ENCODE measurements around the gene GAB3.

GAB3 gene, protein sequence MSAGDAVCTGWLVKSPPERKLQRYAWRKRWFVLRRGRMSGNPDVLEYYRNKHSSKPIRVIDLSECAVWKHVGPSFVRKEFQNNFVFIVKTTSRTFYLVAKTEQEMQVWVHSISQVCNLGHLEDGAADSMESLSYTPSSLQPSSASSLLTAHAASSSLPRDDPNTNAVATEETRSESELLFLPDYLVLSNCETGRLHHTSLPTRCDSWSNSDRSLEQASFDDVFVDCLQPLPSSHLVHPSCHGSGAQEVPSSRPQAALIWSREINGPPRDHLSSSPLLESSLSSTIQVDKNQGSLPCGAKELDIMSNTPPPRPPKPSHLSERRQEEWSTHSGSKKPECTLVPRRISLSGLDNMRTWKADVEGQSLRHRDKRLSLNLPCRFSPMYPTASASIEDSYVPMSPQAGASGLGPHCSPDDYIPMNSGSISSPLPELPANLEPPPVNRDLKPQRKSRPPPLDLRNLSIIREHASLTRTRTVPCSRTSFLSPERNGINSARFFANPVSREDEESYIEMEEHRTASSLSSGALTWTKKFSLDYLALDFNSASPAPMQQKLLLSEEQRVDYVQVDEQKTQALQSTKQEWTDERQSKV

DNA sequence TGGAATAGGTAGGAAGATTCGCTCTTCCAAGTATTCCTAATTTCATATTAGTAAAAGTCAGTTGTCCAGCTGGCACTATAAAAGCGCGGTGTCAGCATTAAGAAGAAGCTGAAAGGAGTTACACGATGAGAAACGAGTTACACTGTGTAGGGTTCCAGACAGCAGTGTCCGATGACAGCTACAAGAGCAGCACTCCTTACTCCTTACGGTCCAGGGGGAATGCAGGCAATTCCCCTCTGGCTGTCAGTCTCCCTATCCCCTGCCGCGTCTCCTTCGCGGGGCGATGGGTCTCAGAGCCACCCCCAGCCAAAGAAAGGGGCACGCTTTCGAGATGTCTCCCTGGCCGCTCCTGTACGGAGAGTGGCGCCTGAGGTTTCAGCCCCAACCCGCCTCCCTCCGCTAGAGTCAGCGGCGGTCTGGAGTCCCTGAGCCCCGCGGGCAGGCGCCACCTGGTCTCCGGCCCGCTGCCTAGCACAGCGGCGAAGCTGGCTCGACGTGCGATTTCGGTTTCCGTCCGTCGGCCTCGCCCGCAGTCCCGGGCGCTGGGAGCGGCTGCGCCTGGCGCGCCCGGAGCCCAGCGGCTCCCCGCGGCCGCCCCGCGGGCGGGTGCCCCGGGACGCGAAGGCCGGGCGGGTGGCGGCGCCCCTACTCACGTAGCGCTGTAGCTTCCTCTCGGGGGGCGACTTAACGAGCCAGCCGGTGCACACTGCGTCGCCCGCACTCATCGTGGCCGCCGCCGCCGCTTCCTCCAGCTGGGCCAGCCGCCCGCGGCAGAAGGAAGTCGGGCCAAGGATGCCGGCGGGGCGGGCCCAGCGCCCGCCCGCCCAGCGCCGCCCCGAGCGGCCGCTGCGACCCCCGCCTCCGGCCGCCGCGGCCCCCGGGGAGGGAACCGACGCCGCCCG lies at the start of gene GAB3:
GAB3 (minus strand) TSS at position 777 of the 902 bp plus-strand sequence; CDS start at position 725, 52 bp downstream.
- TF ChIP-seq GATA2 (IDR thresholded peaks at IDR 0.05; ENCODE audit: low read depth, low read length) (no peak), GATA3 (IDR thresholded peaks at IDR 0.05; ENCODE audit: low read depth, low read length) (no peak)

DNA sequence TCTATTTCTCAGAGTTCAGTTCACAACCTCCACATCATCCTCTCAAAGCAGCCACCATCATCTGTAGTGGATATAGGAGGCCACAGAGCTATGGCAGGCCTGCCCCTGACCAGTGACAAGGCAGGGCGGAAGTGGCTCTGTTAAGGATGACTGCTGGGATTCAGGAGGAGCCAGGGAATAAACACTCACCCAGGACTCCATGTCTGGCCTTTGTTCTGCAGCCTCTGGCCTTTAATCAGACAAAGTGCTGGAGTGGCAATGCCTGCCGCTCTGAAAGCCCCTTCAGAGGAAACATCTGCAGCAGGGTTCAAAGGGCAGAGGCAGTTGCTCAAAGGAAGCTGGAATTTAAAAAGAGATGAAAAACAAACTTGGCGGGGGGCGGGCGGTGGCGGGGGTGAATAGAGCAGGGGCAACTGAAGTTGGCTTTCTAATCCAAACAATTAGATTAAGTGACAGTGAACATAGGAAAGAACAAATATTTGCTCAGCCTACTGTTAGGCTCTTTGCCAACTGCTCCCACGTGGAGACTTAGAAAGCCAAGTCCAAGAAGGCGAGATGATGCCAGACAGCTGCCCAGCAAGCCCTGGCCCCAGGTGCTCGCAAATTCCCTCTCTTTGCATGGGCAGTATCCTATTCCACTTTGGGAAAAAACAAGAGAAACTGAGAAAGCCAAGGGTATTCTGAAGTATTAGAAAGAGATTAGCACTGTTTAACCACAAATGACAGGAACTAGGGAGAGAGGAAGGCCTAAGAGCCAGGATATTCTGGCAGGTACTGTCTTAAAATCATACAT lies 48.9 kb upstream of the GAB3 start:
- TF ChIP-seq GATA3 (IDR thresholded peaks at IDR 0.05; ENCODE audit: low read depth, low read length) (no peak), GATA2 (IDR thresholded peaks at IDR 0.05; ENCODE audit: low read depth, low read length) (no peak)

DNA sequence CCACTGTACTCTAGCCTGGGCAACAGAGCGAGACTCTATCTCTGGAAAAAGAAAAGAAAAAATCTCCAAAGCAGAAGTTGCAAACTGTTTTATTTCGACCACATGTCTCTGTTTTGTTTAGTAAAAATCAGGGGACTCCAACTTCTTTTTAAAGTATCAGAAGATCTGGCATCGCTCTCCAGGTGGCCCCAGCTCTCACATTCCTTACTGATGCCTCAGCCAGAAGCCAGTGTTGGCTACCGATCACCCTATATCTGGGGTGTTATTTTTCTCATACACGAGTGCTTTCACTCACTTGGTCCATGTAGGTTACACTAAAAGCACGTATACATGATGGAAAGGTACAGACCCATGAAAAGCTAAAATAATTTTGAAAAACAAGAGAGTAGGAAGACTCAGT lies 46.1 kb upstream of the GAB3 start:
- TF ChIP-seq GATA2 (IDR thresholded peaks at IDR 0.05; ENCODE audit: low read depth, low read length), result no peak
- TF ChIP-seq GATA3 (IDR thresholded peaks at IDR 0.05; ENCODE audit: low read depth, low read length), result no peak

GRCh38 chrX:154795016-154795415 lies 44.1 kb upstream of the GAB3 start:
- TF ChIP-seq GATA2 (IDR thresholded peaks at IDR 0.05; ENCODE audit: low read depth, low read length) (no peak), GATA3 (IDR thresholded peaks at IDR 0.05; ENCODE audit: low read depth, low read length) (no peak)

GRCh38 chrX:154793084-154793795 lies 42.4 kb upstream of the GAB3 start:
- TF ChIP-seq GATA2 (IDR thresholded peaks at IDR 0.05; ENCODE audit: low read depth, low read length), result no peak
- no peak for TF ChIP-seq GATA3 (IDR thresholded peaks at IDR 0.05; ENCODE audit: low read depth, low read length)

- TF ChIP-seq GATA3 (IDR thresholded peaks at IDR 0.05; ENCODE audit: low read depth, low read length), result no peak
- TF ChIP-seq GATA2 (IDR thresholded peaks at IDR 0.05; ENCODE audit: low read depth, low read length), result no peak
Measured at GRCh38 chrX:154791939-154792338, 41.1 kb upstream of the GAB3 start.

DNA sequence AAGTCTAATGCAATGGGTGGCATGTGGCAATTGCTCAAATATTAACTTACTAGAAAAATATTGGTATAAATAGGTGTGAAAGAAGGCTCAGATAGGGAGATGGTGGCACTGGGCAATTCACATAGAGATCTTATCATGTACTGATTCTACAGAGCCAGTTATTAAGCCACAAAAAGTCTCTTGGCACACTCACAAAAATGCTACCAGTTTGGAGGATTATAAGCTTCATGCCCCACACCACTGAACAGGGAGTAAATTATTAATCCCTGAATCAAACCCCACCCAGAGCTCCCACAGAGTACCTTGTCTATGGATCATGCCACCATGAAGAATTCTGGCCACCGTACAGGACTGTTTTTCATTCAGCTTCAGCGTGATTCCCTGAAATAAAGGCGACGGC lies 40.6 kb upstream of the GAB3 start:
- TF ChIP-seq GATA2 (IDR thresholded peaks at IDR 0.05; ENCODE audit: low read depth, low read length) (no peak), GATA3 (IDR thresholded peaks at IDR 0.05; ENCODE audit: low read depth, low read length) (no peak)

- no peak for TF ChIP-seq GATA3 (IDR thresholded peaks at IDR 0.05; ENCODE audit: low read depth, low read length)
- TF ChIP-seq GATA2 (IDR thresholded peaks at IDR 0.05; ENCODE audit: low read depth, low read length), result no peak
Measured at GRCh38 chrX:154785716-154786115, 34.8 kb upstream of the GAB3 start.

DNA sequence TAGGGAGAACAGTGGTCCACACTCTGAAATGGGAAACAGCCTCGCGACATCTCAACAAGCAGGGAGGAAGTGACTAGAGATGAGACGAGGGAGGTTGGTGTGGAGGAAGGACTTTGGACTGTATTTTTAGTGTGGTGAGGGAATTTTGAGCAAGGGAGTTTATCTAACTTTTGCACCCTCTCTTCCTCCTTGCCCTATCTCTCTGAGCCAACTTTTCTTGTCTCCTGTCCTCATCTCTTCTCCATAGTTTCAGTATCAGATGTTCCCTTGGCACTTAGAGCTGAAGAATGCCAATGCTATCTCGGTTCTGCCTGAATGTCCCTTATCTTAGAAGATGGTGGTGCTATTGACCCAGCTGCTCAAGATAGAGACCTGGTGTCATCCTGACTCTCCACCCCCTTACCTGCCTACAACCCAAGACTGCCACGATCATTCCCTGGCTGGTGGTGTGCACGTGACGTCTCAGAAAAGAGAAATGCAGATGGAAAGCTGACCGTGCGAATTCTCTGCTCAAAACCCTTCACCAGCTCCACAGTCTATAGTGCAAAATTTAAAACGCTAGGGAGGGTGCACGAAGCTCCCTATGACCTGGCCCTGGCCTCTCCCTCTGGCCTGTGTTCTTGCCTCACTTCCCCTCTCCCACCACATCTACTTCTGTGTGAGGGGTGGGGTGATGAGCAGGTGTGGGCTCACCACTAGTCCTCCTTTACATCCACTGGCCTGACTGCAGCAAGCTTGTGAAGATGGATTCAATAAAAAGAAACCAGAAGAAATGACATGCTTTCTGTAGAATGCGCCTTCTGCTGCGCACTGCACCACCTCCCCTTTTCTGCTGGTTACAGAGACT lies 33.5 kb upstream of the GAB3 start:
- TF ChIP-seq GATA2 (IDR thresholded peaks at IDR 0.05; ENCODE audit: low read depth, low read length) (no peak), GATA3 (IDR thresholded peaks at IDR 0.05; ENCODE audit: low read depth, low read length) (no peak)

DNA sequence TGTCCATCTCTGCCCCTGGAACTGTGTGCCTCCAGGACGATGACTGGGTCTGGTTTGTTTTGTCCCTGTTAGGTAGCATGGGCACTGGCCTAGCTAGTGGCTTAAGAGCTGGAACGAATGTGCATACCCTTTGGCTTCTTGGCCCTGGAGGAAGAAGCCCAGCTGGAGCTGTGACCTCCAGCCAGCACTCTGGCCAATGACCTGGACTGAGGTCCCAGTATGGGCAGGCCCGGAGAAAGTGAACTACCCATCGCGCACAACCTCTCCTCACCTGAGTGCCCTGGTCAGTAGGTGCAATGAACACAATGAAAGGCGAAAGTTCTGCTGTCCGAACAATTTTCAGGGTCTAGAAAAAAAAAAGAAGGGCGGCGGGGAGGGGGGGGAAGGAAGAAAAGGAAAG lies 30.1 kb upstream of the GAB3 start:
- TF ChIP-seq GATA3 (IDR thresholded peaks at IDR 0.05; ENCODE audit: low read depth, low read length) (no peak), GATA2 (IDR thresholded peaks at IDR 0.05; ENCODE audit: low read depth, low read length) (no peak)

DNA sequence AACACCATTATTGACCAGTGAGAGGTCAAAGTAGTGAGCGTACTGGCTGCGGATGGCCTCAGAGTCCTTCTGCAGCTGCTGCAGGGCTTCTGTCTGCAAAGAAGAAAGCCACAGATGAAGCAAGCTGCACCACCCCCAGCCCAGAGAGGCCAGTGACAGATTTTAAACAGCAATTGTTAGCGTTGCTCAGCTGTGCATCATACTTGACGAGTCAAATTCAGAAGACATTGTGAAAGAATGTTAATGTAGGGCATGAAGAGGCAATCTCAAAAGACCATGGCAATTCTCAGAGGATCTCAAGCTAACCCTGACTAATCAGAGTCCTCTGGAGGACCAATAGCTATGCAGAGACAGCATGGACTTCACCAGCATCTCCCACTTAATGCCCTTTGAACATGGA lies 28.4 kb upstream of the GAB3 start:
- TF ChIP-seq GATA2 (IDR thresholded peaks at IDR 0.05; ENCODE audit: low read depth, low read length) (no peak), GATA3 (IDR thresholded peaks at IDR 0.05; ENCODE audit: low read depth, low read length) (no peak)

- TF ChIP-seq GATA2 (IDR thresholded peaks at IDR 0.05; ENCODE audit: low read depth, low read length), result no peak
- no peak for TF ChIP-seq GATA3 (IDR thresholded peaks at IDR 0.05; ENCODE audit: low read depth, low read length)
Measured at GRCh38 chrX:154776753-154777152, 25.9 kb upstream of the GAB3 start.

All from SH-SY5Y (cell line).